IMR-90 (cell line): ENCODE data around the gene LACC1. TPM values are rescaled to one million over a fixed set of nuclear protein-coding genes. Genes with fewer than 3 reads are reported as not detected.

ENCODE experiments used
- ATAC-seq: fragments of 200-7000 bp; cut with Tn5 transposase; 2 replicates; pipeline ENCODE4 v1.9.1; 2020; ENCODE audit warnings: low read depth, mild to moderate bottlenecking, moderate library complexity
- BruUV-seq: library from RNA; stranded (reverse); fragments of 400-500 nt; replicated peaks from 2 replicates; lab custom pipeline; 2021; lab: Mats Ljungman, UMichigan
- CTCF ChIA-PET: fragments of 300-600 bp; formaldehyde crosslinking; extraction: SDS; loops from one replicate; lab custom pipeline; 2021; ENCODE audit warnings: antibody characterized with exemption; lab: Yijun Ruan, JAX
- POLR2A ChIA-PET: fragments of 300-600 bp; sonication (Branson Sonifier 250); formaldehyde crosslinking; loops from one replicate; lab custom pipeline; 2022; ENCODE audit warnings: antibody characterized with exemption; ENCODE audit not compliant: unreplicated experiment; lab: Charles Lee
- DNase-seq: peaks from one replicate; pipeline ENCODE4 v3.0.0; 2013
- H2AFZ ChIP-seq: replicated peaks from 2 replicates; pipeline ENCODE3; 2013; ENCODE audit warnings: low read length, mild to moderate bottlenecking; ENCODE audit not compliant: poor library complexity
- H2AK5ac ChIP-seq: 2 replicates; pipeline ENCODE4 v1.6.1; 2013; ENCODE audit warnings: low read depth, low read length, inconsistent platforms
- H2AK9ac ChIP-seq: replicated peaks from 2 replicates; pipeline ENCODE3; 2013; ENCODE audit warnings: mild to moderate bottlenecking, low read depth, low read length, moderate library complexity; ENCODE audit not compliant: poor library complexity
- H2BK120ac ChIP-seq: 2 replicates; pipeline ENCODE4 v1.6.1; 2013; ENCODE audit warnings: low read depth, low read length, inconsistent platforms
- H2BK15ac ChIP-seq: 3 replicates; pipeline ENCODE4 v1.6.1; 2013; ENCODE audit warnings: low read depth, low read length, inconsistent platforms
- H2BK20ac ChIP-seq: 2 replicates; pipeline ENCODE4 v1.6.1; 2013; ENCODE audit warnings: low read depth, mild to moderate bottlenecking, inconsistent platforms, low read length, moderate library complexity
- H2BK5ac ChIP-seq: 2 replicates; pipeline ENCODE4 v1.6.1; 2013; ENCODE audit warnings: mild to moderate bottlenecking, low read depth, low read length, inconsistent platforms; ENCODE audit not compliant: poor library complexity, severe bottlenecking
- H3K14ac ChIP-seq: replicated peaks from 2 replicates; pipeline ENCODE4 v1.6.1; 2013; ENCODE audit warnings: low read depth, low read length, inconsistent platforms
- H3K18ac ChIP-seq: 2 replicates; pipeline ENCODE4 v1.6.1; 2013; ENCODE audit warnings: low read depth, low read length, control low read depth
- H3K23ac ChIP-seq: 2 replicates; pipeline ENCODE4 v1.6.1; 2013; ENCODE audit warnings: low read depth, low read length, inconsistent platforms
- H3K27ac ChIP-seq: 2 replicates; pipeline ENCODE4 v1.5.1; 2013; ENCODE audit warnings: mild to moderate bottlenecking, control low read depth, low read length; ENCODE audit not compliant: insufficient read depth
- H3K27me3 ChIP-seq: 2 replicates; pipeline ENCODE4 v1.6.1; 2013; ENCODE audit warnings: low read length; ENCODE audit not compliant: control insufficient read depth, insufficient read depth
- H3K36me3 ChIP-seq: 2 replicates; pipeline ENCODE4 v1.6.1; 2013; ENCODE audit warnings: low read length, mixed read lengths; ENCODE audit not compliant: control insufficient read depth, insufficient read depth
- H3K4ac ChIP-seq: 2 replicates; pipeline ENCODE4 v1.6.1; 2013; ENCODE audit warnings: low read depth, low read length, inconsistent platforms
- H3K4me1 ChIP-seq: 2 replicates; pipeline ENCODE4 v1.6.1; 2013; ENCODE audit warnings: low read length, mixed read lengths; ENCODE audit not compliant: control insufficient read depth, insufficient read depth
- H3K4me2 ChIP-seq: 2 replicates; pipeline ENCODE4 v1.6.1; 2013; ENCODE audit warnings: low read depth, mild to moderate bottlenecking, control low read depth, low read length, moderate library complexity
- H3K4me3 ChIP-seq: 2 replicates; pipeline ENCODE4 v1.5.1; 2013; ENCODE audit warnings: low read depth, mild to moderate bottlenecking, control low read depth, low read length, moderate library complexity; ENCODE audit not compliant: insufficient read depth
- H3K56ac ChIP-seq: 2 replicates; pipeline ENCODE4 v1.6.1; 2013; ENCODE audit warnings: low read length, inconsistent platforms; ENCODE audit not compliant: insufficient read depth; ENCODE audit errors: extremely low read depth
- H3K79me1 ChIP-seq, 2 experiments: 2 replicates each; pipeline ENCODE4 v1.6.1; 2013; ENCODE audit warnings: low read length in 2 of 2, inconsistent platforms in 1 of 2, low read depth in 1 of 2
- H3K9ac ChIP-seq: 2 replicates; pipeline ENCODE4 v1.6.1; 2013; ENCODE audit warnings: low read depth, low read length, control low read depth
- H3K9me1 ChIP-seq: 2 replicates; pipeline ENCODE4 v1.6.1; 2013; ENCODE audit warnings: low read length, inconsistent platforms; ENCODE audit not compliant: insufficient read depth
- H3K9me3 ChIP-seq: 2 replicates; pipeline ENCODE4 v1.6.1; 2013; ENCODE audit warnings: low read length; ENCODE audit not compliant: control insufficient read depth, insufficient read depth
- H4K20me1 ChIP-seq: 2 replicates; pipeline ENCODE4 v1.6.1; 2013; ENCODE audit warnings: low read length, inconsistent platforms; ENCODE audit not compliant: insufficient read depth
- H4K5ac ChIP-seq: 2 replicates; pipeline ENCODE4 v1.6.1; 2013; ENCODE audit warnings: mild to moderate bottlenecking, low read depth, low read length, control low read depth
- H4K8ac ChIP-seq, 2 experiments: 2 replicates each; pipeline ENCODE4 v1.6.1; 2013; ENCODE audit warnings: low read depth in 2 of 2, low read length in 2 of 2, control low read depth in 1 of 2, inconsistent platforms in 1 of 2
- H4K91ac ChIP-seq: 2 replicates; pipeline ENCODE4 v1.6.1; 2013; ENCODE audit warnings: low read depth, low read length, inconsistent platforms; ENCODE audit not compliant: insufficient read depth
- FOS ChIP-seq: fragments of 150-350 bp; IDR thresholded peaks from 2 replicates; pipeline ENCODE4 v1.6.1; 2016; ENCODE audit warnings: low read depth, low read length
- POLR2A ChIP-seq: IDR thresholded peaks from 2 replicates; pipeline ENCODE4 v1.6.1; 2012; ENCODE audit warnings: mild to moderate bottlenecking, low read depth, low read length
- RCOR1 ChIP-seq: IDR thresholded peaks from 2 replicates; pipeline ENCODE4 v1.6.1; 2012; ENCODE audit warnings: mild to moderate bottlenecking, low read length, improper control_type of control experiment; ENCODE audit not compliant: insufficient replicate concordance
- WGBS, 2 experiments: methylation state at CpG; one replicate each; pipeline versions ENCODE4 v1.1.5 to v1.1.7; 2013; ENCODE audit warnings: missing lambda C conversion rate in 2 of 2; ENCODE audit not compliant: insufficient read length in 1 of 2; ENCODE audit errors: extremely low coverage in 2 of 2; 5-methylcytosine and 5-hydroxymethylcytosine counted together
- dilution Hi-C: fragments of 300-500 bp; cut with HindIII; formaldehyde crosslinking; loops from one replicate; pipeline ENCODE4 v1.14.3; 2018; ENCODE audit warnings: low sequenced_read_pairs; ENCODE audit not compliant: unreplicated experiment
- in situ Hi-C: fragments of 300-500 bp; cut with MboI; formaldehyde crosslinking; loops from 3 replicates; pipeline ENCODE4 v1.14.3; 2019; ENCODE audit warnings: low sequenced_read_pairs, inconsistent platforms, mixed read lengths
- intact Hi-C: fragments of 100-400 bp; cut with micrococcal nuclease; formaldehyde crosslinking; loops from 2 replicates; pipeline ENCODE4 v1.10.0; 2022
- polyA plus RNA-seq, 3 experiments: library from polyadenylated mRNA; depleted of rRNA; stranded (reverse); fragments of >200 nt; gene quantifications; 2 replicates each; pipeline ENCODE4 v1.2.3, GENCODE V29; 2012; ENCODE audit warnings: low replicate concordance in 1 of 3
- total RNA-seq: library from RNA; depleted of rRNA; stranded (reverse); fragments of >200 nt; gene quantifications from 2 replicates; pipeline ENCODE4 v1.2.3, GENCODE V29; 2012
- TF ChIP-seq, protein P1 (sequence below): fragments of 150-350 bp; IDR thresholded peaks from 2 replicates; pipeline ENCODE4 v1.6.1; 2016; ENCODE audit warnings: low read depth, mild to moderate bottlenecking, low read length, moderate library complexity, borderline replicate concordance
- TF ChIP-seq, protein P2 (sequence below): conservative IDR thresholded peaks from 2 replicates; pipeline ENCODE4 v1.5.1; 2012; ENCODE audit warnings: mild to moderate bottlenecking, low read depth, low read length, improper control_type of control experiment

Gene LACC1
- total and polyA plus RNA-seq, 2 of the 4 experiments (the other 2 are of a cell fraction), result 3.2 to 4.7 TPM

DNA sequence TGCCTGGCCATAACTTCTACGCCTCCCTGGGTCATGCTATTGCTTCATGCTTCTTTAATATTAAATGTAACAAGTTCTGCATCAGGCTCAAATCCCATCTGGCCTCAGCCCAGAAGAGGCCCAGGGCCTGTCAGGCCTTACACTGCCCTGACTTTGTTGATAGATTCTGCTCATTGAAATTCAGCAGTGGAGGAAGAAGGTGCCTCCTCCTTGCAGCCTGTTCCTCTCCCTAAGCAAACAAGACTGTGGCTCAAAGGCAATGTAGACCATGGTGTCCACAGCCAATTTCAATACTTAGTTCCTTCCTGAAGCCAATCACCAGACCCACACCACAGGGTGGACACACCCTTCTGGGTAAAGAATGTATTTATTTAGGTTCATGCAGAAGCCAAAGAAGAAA lies 59.4 kb downstream of the LACC1 start:
- H2BK15ac ChIP-seq, result no peak overlapping the region
- ChIA-PET POLR2A (no interaction called here), CTCF (interaction anchor here (0.6 kb wide), 1 partner anchor 901 kb away, joined by 3 read pairs; no protein-coding TSS in a partner anchor)
- H2AK9ac ChIP-seq, result no peak overlapping the region
- H3K27me3 ChIP-seq, result peaks cover 37% of the 10 kb centered on the region
- no peak overlapping the region for H2BK20ac ChIP-seq
- no peaks in the 10 kb centered on the region for H3K36me3 ChIP-seq
- in situ Hi-C loops, result no loop called here
- WGBS, 2 experiments, result no CpG with 5 or more reads among the region's 1 CpG
- BruUV-seq, result no TSS peak
- no peak overlapping the region for H3K18ac ChIP-seq
- no peak overlapping the region for H3K27ac ChIP-seq
- H3K23ac ChIP-seq, result no peak overlapping the region
- no peak overlapping the region for H4K8ac ChIP-seq
- H3K56ac ChIP-seq, result no peak overlapping the region
- DNase-seq (no peak), ATAC-seq (no peak)
- H4K20me1 ChIP-seq, result no peaks in the 10 kb centered on the region
- H3K9me3 ChIP-seq, result peaks cover 2% of the 10 kb centered on the region; the same call in 1 of the 2 replicates
- H2BK5ac ChIP-seq, result no peak overlapping the region
- 0 out of 2 replicates have a peak, but pooled peaks cover 2% of the 10 kb centered on the region for H3K9me1 ChIP-seq
- TF ChIP-seq POLR2A (no peak), RCOR1 (no peak), FOS (no peak)
- TF ChIP-seq, protein P1, sequence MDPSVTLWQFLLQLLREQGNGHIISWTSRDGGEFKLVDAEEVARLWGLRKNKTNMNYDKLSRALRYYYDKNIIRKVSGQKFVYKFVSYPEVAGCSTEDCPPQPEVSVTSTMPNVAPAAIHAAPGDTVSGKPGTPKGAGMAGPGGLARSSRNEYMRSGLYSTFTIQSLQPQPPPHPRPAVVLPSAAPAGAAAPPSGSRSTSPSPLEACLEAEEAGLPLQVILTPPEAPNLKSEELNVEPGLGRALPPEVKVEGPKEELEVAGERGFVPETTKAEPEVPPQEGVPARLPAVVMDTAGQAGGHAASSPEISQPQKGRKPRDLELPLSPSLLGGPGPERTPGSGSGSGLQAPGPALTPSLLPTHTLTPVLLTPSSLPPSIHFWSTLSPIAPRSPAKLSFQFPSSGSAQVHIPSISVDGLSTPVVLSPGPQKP, result no peak
- TF ChIP-seq, protein P2, sequence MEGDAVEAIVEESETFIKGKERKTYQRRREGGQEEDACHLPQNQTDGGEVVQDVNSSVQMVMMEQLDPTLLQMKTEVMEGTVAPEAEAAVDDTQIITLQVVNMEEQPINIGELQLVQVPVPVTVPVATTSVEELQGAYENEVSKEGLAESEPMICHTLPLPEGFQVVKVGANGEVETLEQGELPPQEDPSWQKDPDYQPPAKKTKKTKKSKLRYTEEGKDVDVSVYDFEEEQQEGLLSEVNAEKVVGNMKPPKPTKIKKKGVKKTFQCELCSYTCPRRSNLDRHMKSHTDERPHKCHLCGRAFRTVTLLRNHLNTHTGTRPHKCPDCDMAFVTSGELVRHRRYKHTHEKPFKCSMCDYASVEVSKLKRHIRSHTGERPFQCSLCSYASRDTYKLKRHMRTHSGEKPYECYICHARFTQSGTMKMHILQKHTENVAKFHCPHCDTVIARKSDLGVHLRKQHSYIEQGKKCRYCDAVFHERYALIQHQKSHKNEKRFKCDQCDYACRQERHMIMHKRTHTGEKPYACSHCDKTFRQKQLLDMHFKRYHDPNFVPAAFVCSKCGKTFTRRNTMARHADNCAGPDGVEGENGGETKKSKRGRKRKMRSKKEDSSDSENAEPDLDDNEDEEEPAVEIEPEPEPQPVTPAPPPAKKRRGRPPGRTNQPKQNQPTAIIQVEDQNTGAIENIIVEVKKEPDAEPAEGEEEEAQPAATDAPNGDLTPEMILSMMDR, result no peak
- H3K79me1 ChIP-seq, result no peaks in the 10 kb centered on the region
- H4K91ac ChIP-seq, result no peak overlapping the region
- H3K14ac ChIP-seq, result no peak overlapping the region
- dilution Hi-C loops, result no loop called here
- intact Hi-C loops, result loop anchor here (10.0 kb wide), 1 partner anchor 226 kb away; no protein-coding TSS in a partner anchor
- H4K5ac ChIP-seq, result no peak overlapping the region
- no peak overlapping the region for H3K4me2 ChIP-seq
- H3K9ac ChIP-seq, result no peak overlapping the region
- no peak overlapping the region for H3K4me3 ChIP-seq
- no peak overlapping the region for H2AFZ ChIP-seq
- no peak overlapping the region for H3K4ac ChIP-seq
- H2AK5ac ChIP-seq, result no peak overlapping the region
- no peaks in the 10 kb centered on the region for H3K4me1 ChIP-seq
- no peak overlapping the region for H2BK120ac ChIP-seq
